Transverse colon (tissue), 4 donors: Measurements from ENCODE around the gene TEKT5.

Source experiments
- CTCF ChIP-seq, 5 experiments: fragments of 200-600 bp in 3 of 5; fragments of 450-650 bp in 2 of 5; sonication (generic) in 3 of 5; IDR thresholded peaks; 1 replicate in 2 of 5; 2 replicates in 3 of 5; pipeline ENCODE4 v1.5.1; 2016 to 2017; ENCODE audit warnings: antibody characterized with exemption in 5 of 5, inconsistent platforms in 3 of 5, mild to moderate bottlenecking in 2 of 5, moderate library complexity in 1 of 5
- EP300 ChIP-seq: sonication (generic); formaldehyde crosslinking; IDR thresholded peaks from one replicate; pipeline ENCODE4 v1.6.1; 2017; ENCODE audit warnings: antibody characterized with exemption, low read depth
- POLR2A ChIP-seq: fragments of 450-650 bp; IDR thresholded peaks from one replicate; pipeline ENCODE4 v1.6.1; 2016; ENCODE audit warnings: antibody characterized with exemption, mild to moderate bottlenecking, moderate library complexity
- POLR2AphosphoS5 ChIP-seq, 3 donors: sonication (generic); formaldehyde crosslinking; IDR thresholded peaks; one replicate each; pipeline ENCODE4 v1.6.1; 2016; ENCODE audit warnings: antibody characterized with exemption in 3 of 3

DNA sequence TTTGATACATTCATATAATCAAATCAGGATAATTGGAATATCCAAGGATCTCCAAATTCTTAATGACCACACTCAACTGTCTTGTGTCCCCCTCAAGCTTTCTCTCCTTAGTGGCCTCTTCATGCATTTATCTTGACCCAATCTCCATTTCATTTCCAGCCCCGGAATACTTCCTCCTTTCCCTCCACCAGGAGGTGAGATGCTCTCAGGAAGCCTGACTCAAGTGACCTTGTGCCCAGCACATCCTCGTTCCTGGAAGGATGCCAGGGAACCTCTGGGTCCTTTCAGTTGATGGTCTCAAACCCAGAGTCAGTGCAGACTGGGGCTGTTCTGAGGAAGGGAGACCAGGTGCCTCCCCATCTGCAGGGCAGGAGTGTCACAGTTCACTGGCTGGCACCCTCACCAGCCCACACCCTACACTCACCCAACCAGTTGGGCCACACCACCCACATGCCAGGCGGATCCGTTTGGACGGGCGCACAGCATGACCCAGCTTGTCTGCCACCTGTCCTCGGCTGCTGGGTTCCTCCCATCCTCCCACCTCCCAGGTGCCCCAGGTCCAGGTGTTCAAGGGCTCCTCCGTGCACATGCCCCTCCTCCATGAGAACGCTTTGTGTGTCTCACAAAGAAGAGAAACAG, 100.3 kb downstream of the TEKT5 start:
- TF ChIP-seq POLR2A (peak; percentile 32), CTCF (IDR thresholded peaks at IDR 0.05) (peak in 3 of 5 experiments; percentile 5 to 63 (median 53)), POLR2AphosphoS5 (IDR thresholded peaks at IDR 0.05) (peak; percentile 85 to 95 (median 94)), EP300 (peak; percentile 83)
